Esophagus muscularis mucosa (tissue), 4 donors: ENCODE data around the gene BST1. TPM values are rescaled to one million over a fixed set of nuclear protein-coding genes. Genes with fewer than 3 reads are reported as not detected.

Source experiments
- DNase-seq: peaks from one replicate; pipeline ENCODE4 v3.0.0-alpha.2; 2017; ENCODE audit errors: extremely low spot score
- H3K27ac ChIP-seq, 4 donors: fragments of 200-600 bp; sonication (generic); replicated peaks in 1 of 4; 1 replicate in 3 of 4; 2 replicates in 1 of 4; pipeline ENCODE4 v1.5.1; 2016 to 2019; ENCODE audit warnings: mild to moderate bottlenecking in 1 of 4
- H3K27me3 ChIP-seq, 4 donors: fragments of 200-600 bp; sonication (generic); one replicate each; pipeline versions ENCODE4 v1.5.1 to v1.6.0; 2016 to 2019
- H3K36me3 ChIP-seq, 4 donors: fragments of 200-600 bp; sonication (generic); one replicate each; pipeline ENCODE4 v1.5.1; 2016 to 2019
- H3K4me1 ChIP-seq, 4 donors: fragments of 200-600 bp; sonication (generic); one replicate each; pipeline ENCODE4 v1.5.1; 2016 to 2019
- H3K4me3 ChIP-seq, 4 donors: fragments of 200-600 bp; sonication (generic); 1 replicate in 2 of 4; 2 replicates in 2 of 4; pipeline ENCODE4 v1.5.1; 2016 to 2019; ENCODE audit warnings: mild to moderate bottlenecking in 4 of 4, moderate library complexity in 1 of 4
- H3K9me3 ChIP-seq, 4 donors: fragments of 200-600 bp; sonication (generic); 1 replicate in 3 of 4; 2 replicates in 1 of 4; pipeline ENCODE4 v1.5.1; 2016 to 2019
- CTCF ChIP-seq, 3 experiments: fragments of 200-600 bp in 2 of 3; fragments of 450-650 bp in 1 of 3; sonication (generic) in 2 of 3; IDR thresholded peaks; one replicate each; pipeline ENCODE4 v1.5.1; 2017 to 2019; ENCODE audit warnings: antibody characterized with exemption in 3 of 3, mild to moderate bottlenecking in 2 of 3, moderate library complexity in 1 of 3
- EP300 ChIP-seq: sonication (generic); formaldehyde crosslinking; IDR thresholded peaks from one replicate; pipeline ENCODE4 v1.6.1; 2017; ENCODE audit warnings: antibody characterized with exemption
- POLR2A ChIP-seq: fragments of 450-650 bp; IDR thresholded peaks from one replicate; pipeline ENCODE4 v1.6.1; 2017; ENCODE audit warnings: antibody characterized with exemption, moderate library complexity, mild to moderate bottlenecking, low read depth
- POLR2AphosphoS5 ChIP-seq, 2 donors: sonication (generic); formaldehyde crosslinking; IDR thresholded peaks; one replicate each; pipeline ENCODE4 v1.6.1; 2017; ENCODE audit warnings: antibody characterized with exemption in 2 of 2
- WGBS: methylation state at CpG from one replicate; pipeline ENCODE4 v1.1.5; 2018; 5-methylcytosine and 5-hydroxymethylcytosine counted together
- intact Hi-C: fragments of 100-400 bp; cut with DNase I; formaldehyde crosslinking; loops from one replicate; pipeline ENCODE4 v1.15.1; 2023
- total RNA-seq, 4 donors: library from RNA; depleted of rRNA; stranded (reverse); fragments of >200 nt; gene quantifications; one replicate each; pipeline versions ENCODE4 v1.1.0 to v1.2.1, GENCODE V29; 2016

Gene BST1
- total RNA-seq, 4 donors from 2014 or later: 2.5 to 6.0 (median 4.3) TPM

DNA sequence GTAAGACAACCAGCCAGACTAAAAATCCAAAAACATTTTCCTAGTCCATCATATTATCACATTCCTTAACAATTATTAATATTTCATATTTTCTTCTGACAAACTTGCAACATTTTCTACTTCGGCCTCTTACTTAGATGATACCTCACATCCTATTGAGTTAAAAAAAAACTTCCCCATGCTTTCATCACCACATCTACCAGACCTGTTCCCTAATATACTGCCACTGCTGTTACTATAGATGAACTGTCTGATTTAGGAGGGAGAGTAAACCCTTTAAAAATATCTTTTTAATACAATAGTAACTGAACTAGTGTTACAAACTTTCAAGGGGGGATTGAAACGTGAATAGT, 19.7 kb upstream of the BST1 start:
- Histone ChIP-seq H3K4me1 (peaks cover 14 to 33% (median 31%) of the 10 kb centered on the region in 4 donors), H3K36me3 (peaks cover 0 to 25% (median 13%) of the 10 kb centered on the region in 4 donors), H3K27me3 (no peaks in the 10 kb centered on the region), H3K27ac (no peak overlapping the region), H3K9me3 (no peaks in the 10 kb centered on the region), H3K4me3 (peak overlapping the region in 3 of 4 donors; percentile 74 to 76 (median 75))
- intact Hi-C loops: no loop called here
- no peak for DNase-seq
- 77% methylated on average over 2 of the region's 2 CpGs for WGBS
- TF ChIP-seq EP300: no peak
- TF ChIP-seq CTCF (IDR thresholded peaks at IDR 0.05): no peak
- TF ChIP-seq POLR2A: no peak
- TF ChIP-seq POLR2AphosphoS5 (IDR thresholded peaks at IDR 0.05): no peak

DNA sequence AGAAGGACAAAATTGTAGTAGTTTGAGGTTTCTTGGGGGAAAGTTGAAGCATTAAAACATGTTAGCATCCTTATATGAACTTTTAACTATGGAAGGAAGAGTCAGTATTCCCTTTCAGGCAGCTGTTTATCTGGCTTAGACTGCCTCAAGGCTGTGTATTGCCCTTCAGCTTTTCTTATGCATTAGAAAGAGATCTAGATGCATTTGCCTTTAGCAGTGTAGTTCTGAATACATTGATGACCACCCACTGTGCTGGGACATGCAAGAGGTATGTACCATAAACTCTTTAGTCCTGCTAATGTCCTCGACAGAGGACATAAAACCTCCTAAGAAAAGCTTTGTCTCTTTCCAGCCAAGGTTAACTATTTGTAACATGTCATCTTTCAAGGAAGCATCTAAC, 18.4 kb upstream of the BST1 start:
- TF ChIP-seq EP300 (no peak), CTCF (IDR thresholded peaks at IDR 0.05) (no peak), POLR2A (no peak), POLR2AphosphoS5 (IDR thresholded peaks at IDR 0.05) (no peak)
- H3K36me3 ChIP-seq: peaks cover 0 to 38% (median 18%) of the 10 kb centered on the region in 4 donors
- intact Hi-C loops: no loop called here
- H3K27me3 ChIP-seq: no peaks in the 10 kb centered on the region
- no peak overlapping the region for H3K27ac ChIP-seq
- peaks cover 14 to 34% (median 31%) of the 10 kb centered on the region in 4 donors for H3K4me1 ChIP-seq
- H3K4me3 ChIP-seq: no peak overlapping the region
- DNase-seq: no peak
- H3K9me3 ChIP-seq: no peaks in the 10 kb centered on the region
- 100% methylated on average over 1 of the region's 1 CpG for WGBS

GRCh38 chr4:15688051-15688450, 14.8 kb upstream of the BST1 start:
- no peak for DNase-seq
- intact Hi-C loops: no loop called here
- Histone ChIP-seq H3K36me3 (peaks cover 0 to 40% (median 18%) of the 10 kb centered on the region in 4 donors), H3K9me3 (no peaks in the 10 kb centered on the region), H3K4me1 (peaks cover 3 to 28% (median 24%) of the 10 kb centered on the region in 4 donors), H3K4me3 (no peak overlapping the region), H3K27ac (no peak overlapping the region), H3K27me3 (no peaks in the 10 kb centered on the region)
- 79% methylated on average over 5 of the region's 5 CpGs for WGBS
- TF ChIP-seq CTCF (IDR thresholded peaks at IDR 0.05): no peak
- TF ChIP-seq POLR2A: no peak
- TF ChIP-seq EP300: no peak
- TF ChIP-seq POLR2AphosphoS5 (IDR thresholded peaks at IDR 0.05): no peak

GRCh38 chr4:15689540-15689939, 13.3 kb upstream of the BST1 start:
- Histone ChIP-seq H3K27me3 (no peaks in the 10 kb centered on the region), H3K4me3 (no peak overlapping the region), H3K9me3 (no peaks in the 10 kb centered on the region), H3K4me1 (peaks cover 0 to 13% (median 9%) of the 10 kb centered on the region in 4 donors), H3K27ac (no peak overlapping the region), H3K36me3 (peaks cover 0 to 40% (median 18%) of the 10 kb centered on the region in 4 donors)
- 81% methylated on average over 2 of the region's 2 CpGs for WGBS
- intact Hi-C loops: no loop called here
- TF ChIP-seq POLR2AphosphoS5 (IDR thresholded peaks at IDR 0.05): no peak
- no peak for TF ChIP-seq CTCF (IDR thresholded peaks at IDR 0.05)
- TF ChIP-seq POLR2A: no peak
- no peak for TF ChIP-seq EP300
- no peak for DNase-seq
